ENCODE results near the gene RAB5IF.
"Not testable (repeated sequence)": the region's sequence is repeated elsewhere in the genome, so short reads cannot be mapped to it uniquely, and the experiment has no call there.

The RAB5IF gene

DNA sequence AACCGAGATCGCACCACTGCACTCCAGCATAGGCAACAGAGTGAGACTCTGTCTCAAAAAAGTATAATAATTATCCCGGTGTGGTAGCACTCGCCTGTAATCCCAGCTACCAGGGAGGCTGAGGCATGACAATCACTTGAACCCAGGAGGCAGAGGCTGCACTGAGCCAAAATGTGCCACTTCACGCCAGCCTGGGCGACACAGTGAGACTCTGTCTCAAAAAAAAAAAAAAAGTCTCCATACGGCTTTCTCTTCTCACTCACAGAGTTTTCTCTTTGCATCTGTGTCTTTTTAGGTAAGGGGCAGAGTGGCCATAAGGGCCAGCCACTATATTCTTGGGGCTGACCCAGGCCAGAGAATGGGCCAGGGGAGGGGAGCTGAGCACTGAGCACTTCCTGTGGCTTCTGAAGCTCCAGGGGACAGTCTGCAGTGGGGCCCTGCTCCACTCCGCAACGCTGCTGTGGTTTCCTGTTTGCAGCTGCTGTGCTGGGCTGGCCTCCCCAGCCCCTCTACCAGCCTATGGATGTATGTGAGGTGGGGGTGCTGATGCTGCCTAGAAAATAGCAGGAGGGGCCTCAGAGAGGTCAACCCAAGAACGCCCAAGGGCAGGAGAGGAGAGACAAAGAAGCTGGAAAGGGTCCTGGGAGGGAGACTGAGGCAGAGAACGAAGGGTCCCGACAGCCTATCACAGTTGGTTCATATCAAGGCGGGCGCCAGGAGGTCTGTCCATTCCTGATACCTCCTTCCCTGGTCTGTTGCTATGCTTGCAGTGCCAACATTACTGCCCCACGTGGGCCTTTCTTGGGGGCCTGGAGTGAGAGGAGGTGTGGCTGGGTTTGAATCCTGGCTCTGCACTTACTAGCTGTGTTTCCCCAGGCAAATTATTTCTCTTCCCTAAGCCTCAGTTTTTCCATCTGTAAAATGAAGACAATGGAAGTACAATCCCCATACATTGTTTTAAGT lies 24.4 kb downstream of the RAB5IF start:
- no peak for DNase-seq (ENCODE audit: low read depth, low spot score)

DNA sequence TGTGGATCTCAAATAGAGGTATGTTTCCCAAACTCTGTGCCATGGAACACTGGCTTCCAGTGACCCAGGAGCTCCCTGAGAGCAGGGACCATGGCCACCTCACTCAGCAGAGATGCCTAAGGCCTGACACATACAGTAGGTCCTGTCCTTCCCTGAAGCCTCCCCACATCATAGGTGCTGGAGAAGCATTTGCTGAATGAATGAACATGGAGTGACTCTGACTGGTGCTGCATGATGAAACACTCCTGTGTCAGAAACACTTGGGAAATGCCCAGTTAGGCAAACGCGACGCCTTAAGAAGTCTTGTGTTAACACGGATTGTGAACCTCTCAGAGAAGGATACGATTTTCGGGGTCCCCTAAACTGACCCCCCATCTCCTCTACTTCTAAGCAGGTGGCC lies 26.1 kb downstream of the RAB5IF start:
- no peak for DNase-seq (ENCODE audit: low read depth, low spot score)

DNA sequence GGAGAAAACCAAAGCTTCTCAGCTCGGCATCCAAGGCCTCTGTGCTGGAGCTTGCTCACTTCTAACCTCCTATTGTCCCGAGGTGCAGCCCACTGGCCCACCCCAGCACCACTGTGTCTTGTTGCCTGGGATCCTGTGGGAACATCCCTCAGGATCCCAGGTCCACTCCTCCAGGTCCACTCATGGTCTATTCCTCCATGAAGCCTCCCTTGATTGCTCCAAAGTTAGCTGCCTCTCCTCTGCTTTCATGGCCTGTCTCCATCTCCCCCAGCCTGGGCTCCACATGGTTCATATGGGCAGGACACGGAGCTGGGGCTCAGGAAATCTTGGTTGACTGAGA lies 26.5 kb downstream of the RAB5IF start:
- DNase-seq (ENCODE audit: low read depth, low spot score): no peak

DNA sequence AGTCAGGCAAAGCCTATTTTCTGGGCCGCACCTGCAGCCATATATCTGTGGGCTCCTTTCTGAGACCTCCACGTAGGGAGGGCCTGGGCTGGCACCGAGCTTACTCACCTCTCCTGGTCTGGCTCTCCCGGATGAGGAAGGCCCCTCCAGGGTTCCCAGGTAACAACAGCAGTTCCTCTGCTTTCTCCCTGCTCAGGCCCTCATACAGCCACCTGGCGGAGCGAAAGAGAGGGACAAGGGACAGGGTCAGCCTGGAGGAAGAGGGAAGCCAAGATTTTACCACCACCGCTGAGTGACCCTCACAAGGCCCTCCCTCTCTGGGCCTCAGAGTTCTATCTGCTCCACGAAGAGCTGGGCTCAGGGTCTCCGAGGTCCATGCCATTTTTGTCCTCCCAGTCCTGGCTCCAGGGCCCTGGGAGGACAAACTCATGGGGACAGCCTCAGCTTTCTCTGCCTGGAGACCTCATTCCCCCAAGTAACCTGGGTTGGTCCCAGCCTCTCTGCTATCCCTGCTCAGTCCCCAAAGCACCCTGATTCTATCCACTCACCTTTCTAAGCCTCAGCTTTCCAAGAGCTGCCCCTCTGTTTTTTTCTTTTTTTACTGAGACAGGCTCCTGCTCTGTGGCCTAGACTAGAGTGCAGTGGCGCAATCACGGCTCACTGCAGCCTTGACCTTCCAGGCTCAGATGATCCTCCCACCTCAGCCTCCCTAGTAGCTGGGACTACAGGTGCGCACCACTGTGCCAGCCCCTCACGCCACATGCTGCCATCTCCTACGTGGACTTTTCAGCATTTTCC lies 27.1 kb downstream of the RAB5IF start:
- DNase-seq (ENCODE audit: low read depth, low spot score): no peak

GRCh38 chr20:36633285-36633772 lies 27.8 kb downstream of the RAB5IF start:
- DNase-seq (ENCODE audit: low read depth, low spot score): no peak

- no peak for DNase-seq (ENCODE audit: low read depth, low spot score)
These were observed 28.8 kb downstream of the RAB5IF start for GRCh38 chr20:36634342-36634741.

DNA sequence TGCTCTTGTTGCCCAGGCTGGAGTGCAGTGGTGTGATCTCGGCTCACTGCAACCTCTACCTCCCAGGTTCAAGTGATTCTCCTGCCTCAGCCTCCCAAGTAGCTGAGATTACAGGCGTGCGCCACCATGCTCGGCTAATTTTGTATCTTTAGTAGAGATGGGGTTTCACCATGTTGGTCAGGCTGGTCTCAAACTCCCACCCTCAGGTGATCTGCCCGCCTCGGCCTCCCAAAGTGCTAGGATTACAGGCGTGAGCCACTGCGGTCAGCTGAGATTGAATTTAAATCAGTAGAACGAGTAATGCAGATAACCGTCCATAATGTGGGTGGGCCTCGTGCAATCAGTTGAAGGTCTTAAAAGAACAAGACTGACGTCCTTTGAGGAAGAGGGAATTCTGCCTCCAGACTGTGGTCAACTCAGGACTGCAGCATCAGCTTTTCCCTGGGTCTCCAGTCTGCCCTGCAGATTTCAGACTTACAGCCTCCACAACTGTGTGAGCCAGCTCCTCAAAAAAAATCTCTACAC lies 33.4 kb downstream of the RAB5IF start:
- not testable (repeated sequence) for DNase-seq (ENCODE audit: low read depth, low spot score)

DNA sequence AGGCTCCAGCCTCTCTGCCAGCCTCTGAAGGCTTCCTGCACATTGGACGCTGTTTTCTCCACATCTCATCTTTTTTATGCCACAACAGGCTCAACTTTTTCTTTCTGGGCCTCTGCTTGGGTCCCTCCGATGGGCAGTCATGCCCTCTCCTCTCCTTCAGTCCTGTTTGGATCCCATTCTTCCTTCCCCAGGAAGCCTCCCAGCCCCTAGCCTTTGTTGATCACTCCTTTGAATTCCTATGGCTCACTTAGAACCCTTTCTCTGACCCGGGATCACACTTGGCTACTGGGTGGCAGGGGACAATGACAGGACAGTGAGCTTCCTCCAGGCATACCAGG lies 35.9 kb downstream of the RAB5IF start:
- no peak for DNase-seq (ENCODE audit: low read depth, low spot score)

DNA sequence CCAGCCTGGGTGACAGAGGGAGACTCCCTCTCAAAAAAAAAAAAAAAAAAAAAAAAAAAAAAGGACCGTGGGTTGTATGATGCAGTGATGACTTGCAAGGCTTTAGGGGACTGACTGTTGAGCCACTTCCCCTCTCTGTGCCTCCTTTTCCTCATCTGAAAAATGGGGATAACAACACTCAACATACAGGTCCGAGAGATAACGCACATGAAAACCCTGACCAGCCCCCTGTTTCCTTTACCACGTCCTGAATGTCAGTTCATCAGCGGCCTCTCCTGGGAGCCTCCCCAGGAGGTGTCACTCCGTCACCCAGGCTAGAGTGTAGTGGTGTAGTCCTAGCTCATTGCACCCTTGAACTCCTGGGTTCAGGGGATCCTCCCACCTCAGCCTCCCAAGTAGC lies 36.6 kb downstream of the RAB5IF start:
- no peak for DNase-seq (ENCODE audit: low read depth, low spot score)

DNA sequence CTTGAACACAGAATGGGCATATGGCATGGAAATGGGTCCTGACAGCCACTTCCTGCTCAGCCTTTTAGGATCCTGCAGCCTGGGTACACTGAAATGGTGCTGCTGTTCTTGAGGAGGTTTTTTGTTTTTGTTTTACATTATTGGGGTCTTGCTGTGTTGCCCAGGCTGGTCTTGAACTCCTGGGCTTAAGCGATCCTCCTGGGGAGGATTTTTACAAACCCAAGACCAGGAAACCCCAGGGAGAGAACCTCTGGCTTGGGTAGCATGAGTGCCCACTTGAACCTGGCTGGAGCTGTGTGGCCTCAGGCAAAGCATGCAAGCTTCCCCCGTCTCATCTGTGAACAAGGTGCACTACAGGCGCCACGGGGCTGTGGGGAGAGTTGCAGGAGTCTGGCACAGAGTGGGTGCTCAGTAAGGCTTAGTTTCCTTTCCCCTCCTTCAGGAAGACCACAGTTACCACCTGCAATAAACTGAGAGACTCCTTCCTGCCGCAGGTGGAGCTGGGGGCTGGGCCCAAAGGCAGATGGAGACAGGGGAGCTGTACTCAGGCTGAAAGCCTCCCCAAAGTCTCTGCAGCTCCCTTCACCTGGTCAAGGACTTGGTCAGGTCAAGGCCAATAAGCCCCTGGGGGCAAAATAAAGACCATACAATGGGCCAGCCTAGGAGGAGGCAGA lies 38.6 kb downstream of the RAB5IF start:
- no peak for DNase-seq (ENCODE audit: low read depth, low spot score)

DNA sequence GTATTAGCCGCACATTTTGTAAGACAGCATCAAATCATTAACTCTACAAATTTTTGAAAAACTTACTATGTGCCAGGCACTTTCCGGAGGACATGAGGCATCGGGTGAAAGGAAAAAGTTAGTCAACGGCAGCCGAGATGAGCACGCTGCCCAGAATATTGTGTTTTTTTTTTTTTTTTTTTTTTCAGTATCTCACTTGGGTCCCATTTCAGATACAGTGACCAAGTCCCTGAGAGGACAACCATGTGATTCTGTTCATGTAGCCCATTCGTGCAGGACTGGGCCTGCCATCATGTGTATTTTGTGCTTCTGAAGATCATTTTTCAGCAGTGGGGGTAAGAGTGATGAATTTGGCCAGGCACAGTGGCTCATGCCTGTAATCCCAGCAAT lies 39.1 kb downstream of the RAB5IF start:
- no peak for DNase-seq (ENCODE audit: low read depth, low spot score)

DNA sequence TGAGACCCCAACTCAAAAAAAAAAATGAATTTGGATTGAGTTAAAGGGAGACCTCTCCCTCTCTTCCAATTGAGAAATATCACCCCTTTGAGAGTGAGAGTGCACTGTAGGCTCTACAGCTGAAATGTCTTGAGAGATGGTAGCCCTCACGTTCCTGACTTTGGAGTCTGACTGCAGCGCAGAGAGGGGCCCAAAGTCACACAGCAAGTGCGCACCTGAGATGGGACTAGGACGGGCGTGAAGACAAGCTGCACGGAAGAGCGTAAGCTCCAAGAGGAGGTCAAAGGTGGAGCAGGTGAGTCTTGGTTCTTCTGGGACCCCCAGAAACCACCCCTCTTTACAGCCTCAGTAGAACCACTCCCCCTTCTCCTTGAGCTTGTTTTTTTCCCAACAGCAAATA lies 39.8 kb downstream of the RAB5IF start:
- no peak for DNase-seq (ENCODE audit: low read depth, low spot score)

DNA sequence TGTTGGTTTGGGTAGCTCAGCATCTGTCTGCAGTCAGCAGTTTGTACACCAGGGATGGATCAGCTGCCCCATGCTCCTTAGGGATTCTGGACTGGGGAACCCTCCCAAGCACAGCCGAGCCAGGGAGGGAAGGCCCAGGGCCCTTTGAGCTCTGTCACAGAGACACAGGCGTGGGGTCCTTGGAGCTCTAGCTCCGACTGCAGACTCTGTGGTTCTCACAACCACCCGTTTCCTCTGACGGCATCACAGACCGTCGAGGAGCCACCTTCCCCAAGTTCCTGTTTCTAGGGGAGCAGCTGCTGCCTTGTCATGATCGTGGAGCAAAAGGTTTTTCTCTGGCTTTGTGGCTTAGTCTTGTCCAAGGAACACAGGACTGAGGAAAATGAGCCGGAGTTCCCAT lies 40.4 kb downstream of the RAB5IF start, which contains the start of gene SLA2:
Gene SLA2 (minus strand): TSS at position 199 of the 400 bp plus-strand sequence. CDS start 4,861 bp downstream, outside the sequence.
- DNase-seq (ENCODE audit: low read depth, low spot score): no peak

DNA sequence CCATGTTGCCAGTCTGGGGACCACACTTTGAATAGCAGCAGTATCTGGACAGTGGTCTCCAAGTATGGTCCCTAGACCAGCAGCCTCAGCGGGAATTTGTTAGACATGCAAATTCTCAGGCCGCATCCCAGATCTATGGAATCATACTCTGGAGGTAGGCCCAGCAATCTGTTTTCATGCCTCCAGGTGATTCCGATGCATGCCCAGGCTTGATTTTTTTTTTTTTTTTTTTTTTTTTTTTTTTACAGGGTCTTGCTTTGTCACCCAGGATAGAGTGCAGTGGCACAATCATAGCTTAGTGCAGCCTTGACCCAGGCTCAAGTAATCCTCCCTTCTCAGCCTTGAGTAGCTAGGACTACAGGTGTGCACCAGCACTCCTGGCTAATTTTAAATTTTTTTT lies 41.1 kb downstream of the RAB5IF start:
- DNase-seq (ENCODE audit: low read depth, low spot score): no peak

DNA sequence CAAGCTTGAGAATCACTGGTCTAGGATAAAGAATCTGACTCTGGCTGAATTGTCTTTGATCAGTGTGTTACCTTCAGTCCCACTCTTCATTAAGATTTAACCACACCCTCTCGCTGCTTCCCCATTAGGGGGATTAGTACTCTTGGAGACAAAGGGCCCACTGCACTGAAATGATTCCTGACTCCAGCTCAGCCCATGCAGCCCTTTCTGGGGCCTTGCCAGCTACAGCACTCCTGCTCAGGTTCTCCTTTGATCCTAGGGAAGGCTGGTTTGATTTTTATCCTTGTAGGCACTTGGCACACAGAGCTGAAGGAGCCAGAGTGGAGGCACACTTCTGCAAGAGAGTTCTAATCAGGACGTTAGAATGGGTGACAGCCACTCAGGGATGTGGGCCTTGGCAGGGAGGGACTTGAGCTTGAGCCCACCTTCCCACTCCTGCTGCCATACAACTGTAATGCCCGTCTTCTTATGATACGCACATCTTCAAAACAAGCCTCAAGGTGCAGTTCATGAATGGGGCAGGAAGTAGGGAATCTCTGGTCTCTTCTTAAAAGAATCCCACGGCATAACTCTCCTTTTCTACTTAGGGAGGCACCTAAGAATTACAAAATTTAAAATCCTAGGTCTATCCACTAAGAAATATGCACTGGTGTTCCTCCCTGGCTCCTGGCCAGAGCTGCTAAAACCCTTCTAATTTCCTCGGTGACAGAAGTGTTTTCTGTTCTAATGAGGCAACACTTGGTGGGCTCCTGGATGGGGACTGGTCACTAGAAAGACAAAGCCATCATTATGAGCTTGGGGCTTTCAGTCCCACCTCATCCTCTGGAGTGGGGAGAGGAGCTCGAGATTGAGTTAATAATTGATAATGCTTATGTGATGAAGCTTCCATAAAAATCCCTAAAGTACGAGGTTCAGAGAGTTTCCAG lies 41.9 kb downstream of the RAB5IF start:
- no peak for DNase-seq (ENCODE audit: low read depth, low spot score)

- no peak for DNase-seq (ENCODE audit: low read depth, low spot score)
These were observed 47.9 kb downstream of the RAB5IF start for GRCh38 chr20:36653456-36653855.

GRCh38 chr20:36654506-36654905 lies 48.9 kb downstream of the RAB5IF start:
- no peak for DNase-seq (ENCODE audit: low read depth, low spot score)

GRCh38 chr20:36655004-36655403 lies 49.4 kb downstream of the RAB5IF start:
- DNase-seq (ENCODE audit: low read depth, low spot score): no peak

GRCh38 chr20:36656733-36657132 lies 51.2 kb downstream of the RAB5IF start:
- no peak for DNase-seq (ENCODE audit: low read depth, low spot score)

DNA sequence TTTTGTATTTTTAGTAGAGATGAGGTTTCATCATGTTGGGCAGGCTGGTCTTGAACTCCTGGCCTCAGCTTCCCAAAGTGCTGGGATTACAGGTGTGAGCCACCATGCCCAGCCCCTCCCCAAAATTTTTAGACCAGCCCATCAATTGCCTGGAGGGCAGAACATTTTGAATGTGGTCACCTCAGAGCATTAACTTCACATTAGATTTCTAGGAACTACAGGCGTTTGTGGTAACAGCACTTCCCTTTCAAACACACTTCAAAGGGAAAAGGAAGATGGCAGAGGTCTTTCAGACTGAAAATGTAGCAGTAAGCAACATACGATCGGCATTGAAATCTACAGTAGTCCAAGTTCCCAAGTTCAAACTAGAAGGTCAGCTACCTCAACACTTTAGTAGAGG lies 52.7 kb downstream of the RAB5IF start:
- no peak for DNase-seq (ENCODE audit: low read depth, low spot score)

All from activated CD4-positive, CD25-positive, alpha-beta regulatory T cell treated with anti-CD3 and anti-CD28 coated beads, Interleukin-2, amount 50 U/mL, for 16 hours (primary cell).